ENCODE results near the gene U2SURP.

DNA sequence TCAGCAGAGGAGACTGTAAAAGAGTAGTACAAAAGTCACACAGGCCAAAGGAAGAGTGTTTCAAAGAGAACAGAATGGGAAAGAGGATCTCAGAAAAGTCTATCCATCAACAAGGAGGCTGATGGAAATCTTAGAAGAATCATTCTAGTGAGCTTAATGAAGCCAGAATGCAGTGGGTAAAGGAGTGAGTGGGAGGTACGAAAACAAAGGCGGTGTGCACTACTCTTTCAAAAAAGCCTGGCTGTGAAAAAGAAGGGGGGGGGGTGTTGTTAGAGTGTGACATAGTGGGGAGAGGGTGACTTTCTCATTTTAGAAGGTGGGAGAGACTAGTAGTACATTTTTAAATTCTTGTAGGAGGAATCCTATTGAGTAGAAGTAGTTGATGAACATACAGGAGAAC, 49.6 kb upstream of the U2SURP start:
- TF ChIP-seq, protein P1, sequence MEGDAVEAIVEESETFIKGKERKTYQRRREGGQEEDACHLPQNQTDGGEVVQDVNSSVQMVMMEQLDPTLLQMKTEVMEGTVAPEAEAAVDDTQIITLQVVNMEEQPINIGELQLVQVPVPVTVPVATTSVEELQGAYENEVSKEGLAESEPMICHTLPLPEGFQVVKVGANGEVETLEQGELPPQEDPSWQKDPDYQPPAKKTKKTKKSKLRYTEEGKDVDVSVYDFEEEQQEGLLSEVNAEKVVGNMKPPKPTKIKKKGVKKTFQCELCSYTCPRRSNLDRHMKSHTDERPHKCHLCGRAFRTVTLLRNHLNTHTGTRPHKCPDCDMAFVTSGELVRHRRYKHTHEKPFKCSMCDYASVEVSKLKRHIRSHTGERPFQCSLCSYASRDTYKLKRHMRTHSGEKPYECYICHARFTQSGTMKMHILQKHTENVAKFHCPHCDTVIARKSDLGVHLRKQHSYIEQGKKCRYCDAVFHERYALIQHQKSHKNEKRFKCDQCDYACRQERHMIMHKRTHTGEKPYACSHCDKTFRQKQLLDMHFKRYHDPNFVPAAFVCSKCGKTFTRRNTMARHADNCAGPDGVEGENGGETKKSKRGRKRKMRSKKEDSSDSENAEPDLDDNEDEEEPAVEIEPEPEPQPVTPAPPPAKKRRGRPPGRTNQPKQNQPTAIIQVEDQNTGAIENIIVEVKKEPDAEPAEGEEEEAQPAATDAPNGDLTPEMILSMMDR (conservative IDR thresholded peaks at IDR 0.05 in 1 of 2, IDR thresholded peaks at IDR 0.05 in 1 of 2; ENCODE audit: low read depth in 1 of 2, low read length in 2 of 2) = no peak
- no peak for TF ChIP-seq EZH2 (IDR thresholded peaks at IDR 0.05; ENCODE audit: low read length, missing control alignments)

Data from fibroblast of lung (primary cell).